K562 (cell line): Measurements from ENCODE around the gene IMMP1L. TPM values are rescaled to one million over a fixed set of nuclear protein-coding genes. Genes with fewer than 3 reads are reported as not detected.

ENCODE experiments used
- ATAC-seq: fragments of 200-7000 bp; cut with Tn5 transposase; 3 replicates; pipeline ENCODE4 v1.9.1; 2020; ENCODE audit warnings: moderate library complexity
- BruUV-seq: library from RNA; stranded (reverse); fragments of 400-500 nt; replicated peaks from 2 replicates; lab custom pipeline; 2021; lab: Mats Ljungman, UMichigan
- CTCF ChIA-PET: fragments of 300-600 bp; formaldehyde crosslinking; extraction: SDS; loops from one replicate; lab custom pipeline; 2021; ENCODE audit warnings: low intra/inter-chr PET ratio; lab: Yijun Ruan, JAX
- POLR2A ChIA-PET: fragments of 300-600, 350-650 bp; sonication (Branson Sonifier 250); formaldehyde crosslinking; extraction: SDS; loops from one replicate; lab custom pipeline; 2021; ENCODE audit warnings: antibody characterized with exemption, inconsistent platforms; lab: Yijun Ruan, JAX
- DNase-seq, 4 experiments: peaks; one replicate each; pipeline versions ENCODE4 v3.0.0 to v3.0.0-alpha.2; 2011 to 2018; ENCODE audit warnings: low spot score in 3 of 4, mixed read lengths in 3 of 4; ENCODE audit errors: extremely low read depth in 1 of 4
- FAIRE-seq: peaks from 2 replicates; lab custom pipeline; 2011; peaks lifted over from hg19 to GRCh38; lab: Jason Lieb, UNC
- H2AFZ ChIP-seq: 2 replicates; pipeline ENCODE4 v1.6.0; 2011; ENCODE audit warnings: low read depth, low read length, control low read depth, inconsistent platforms
- H3K27ac ChIP-seq: fragments of 200-600 bp; 3 replicates; pipeline ENCODE4 v1.8.0; 2011; ENCODE audit warnings: low read depth, mild to moderate bottlenecking, control low read depth, inconsistent platforms, low read length, moderate library complexity, mixed read lengths; ENCODE audit errors: extremely low read depth
- H3K27me3 ChIP-seq, 2 experiments: fragments of 300-600 bp in 1 of 2; 2 replicates in 1 of 2; 3 replicates in 1 of 2; pipeline versions ENCODE4 v1.6.0 to v1.8.0; 2011; ENCODE audit warnings: inconsistent platforms in 2 of 2, low read length in 2 of 2, mild to moderate bottlenecking in 1 of 2, mixed read lengths in 1 of 2, moderate library complexity in 1 of 2; ENCODE audit not compliant: control insufficient read depth in 2 of 2, insufficient read depth in 2 of 2
- H3K36me3 ChIP-seq: fragments of 300-600 bp; 3 replicates; pipeline ENCODE4 v1.8.0; 2011; ENCODE audit warnings: mild to moderate bottlenecking, low read length, inconsistent platforms; ENCODE audit not compliant: control insufficient read depth, insufficient read depth
- H3K4me1 ChIP-seq, 2 experiments: fragments of 200-600 bp in 1 of 2; replicated peaks in 1 of 2; 2 replicates in 1 of 2; 3 replicates in 1 of 2; pipeline versions ENCODE4 v1.5.1 to v1.8.0; 2011; ENCODE audit warnings: inconsistent platforms in 2 of 2, low read length in 2 of 2, mild to moderate bottlenecking in 1 of 2, mixed read lengths in 1 of 2, moderate library complexity in 1 of 2; ENCODE audit not compliant: control insufficient read depth in 2 of 2, insufficient read depth in 2 of 2
- H3K4me2 ChIP-seq: 2 replicates; pipeline ENCODE4 v1.6.1; 2011; ENCODE audit warnings: low read length, control low read depth, inconsistent platforms, mixed read lengths; ENCODE audit not compliant: insufficient read depth
- H3K4me3 ChIP-seq: fragments of 200-600 bp; sonication (generic), shearing (Covaris generic); 2 replicates; pipeline ENCODE4 v1.5.1; 2016; ENCODE audit warnings: control low read depth, inconsistent platforms
- H3K79me2 ChIP-seq: fragments of 200-600 bp; 3 replicates; pipeline ENCODE4 v1.8.0; 2011; ENCODE audit warnings: low read length, inconsistent platforms; ENCODE audit not compliant: control insufficient read depth, insufficient read depth
- H3K9ac ChIP-seq, 2 experiments: 2 replicates each; pipeline versions ENCODE4 v1.6.0 to v1.6.1; 2011; ENCODE audit warnings: low read depth in 2 of 2, low read length in 2 of 2, control low read depth in 1 of 2, inconsistent platforms in 1 of 2, mild to moderate bottlenecking in 1 of 2, mixed read lengths in 1 of 2; ENCODE audit not compliant: insufficient read depth in 1 of 2
- H3K9me1 ChIP-seq: one replicate; pipeline ENCODE4 v1.6.0; 2011; ENCODE audit warnings: inconsistent platforms, mild to moderate bottlenecking, low read length, moderate library complexity; ENCODE audit not compliant: control insufficient read depth, insufficient read depth
- H3K9me3 ChIP-seq: replicated peaks from 2 replicates; pipeline ENCODE4 v1.5.1; 2011; ENCODE audit warnings: low read depth, low read length, inconsistent platforms; ENCODE audit not compliant: control insufficient read depth, insufficient read depth
- H4K20me1 ChIP-seq: replicated peaks from 2 replicates; pipeline ENCODE4 v1.6.1; 2011; ENCODE audit warnings: low read length, inconsistent platforms, mixed read lengths; ENCODE audit not compliant: control insufficient read depth, insufficient read depth
- ADNP ChIP-seq: fragments of 200-800 bp; sonication (Bioruptor generic); IDR thresholded peaks from 2 replicates; pipeline ENCODE4 v1.6.1; 2016; ENCODE audit warnings: missing genetic modification characterization, missing compliant biosample characterization
- BACH1 ChIP-seq: fragments of 200-800 bp; sonication (Bioruptor generic); IDR thresholded peaks from 2 replicates; pipeline ENCODE4 v1.6.1; 2016; ENCODE audit warnings: missing genetic modification characterization, missing compliant biosample characterization
- CSDE1 ChIP-seq, 2 experiments: fragments of 450-650 bp; IDR thresholded peaks; 2 replicates each; pipeline ENCODE4 v1.6.1; 2016; ENCODE audit warnings: mild to moderate bottlenecking in 1 of 2
- FOXA1 ChIP-seq: fragments of 450-650 bp; IDR thresholded peaks from 2 replicates; pipeline ENCODE4 v1.6.1; 2016; ENCODE audit warnings: mild to moderate bottlenecking, borderline replicate concordance
- MECOM ChIP-seq: fragments of 250-450 bp; sonication (Bioruptor Pico); IDR thresholded peaks from 2 replicates; pipeline ENCODE4 v1.8.0; 2022; ENCODE audit warnings: inconsistent platforms
- MYBL2 ChIP-seq, 2 experiments: fragments of 450-650 bp in 1 of 2; sonication (generic) in 1 of 2; formaldehyde crosslinking in 1 of 2; IDR thresholded peaks; 2 replicates each; pipeline versions ENCODE4 v1.6.1 to v1.8.1; 2017 to 2022; ENCODE audit warnings: borderline replicate concordance in 1 of 2, inconsistent platforms in 1 of 2, low read depth in 1 of 2, mild to moderate bottlenecking in 1 of 2, missing genetic modification reagents in 1 of 2, moderate library complexity in 1 of 2
- NR3C1 ChIP-seq: sonication (generic); formaldehyde crosslinking; IDR thresholded peaks from 2 replicates; pipeline ENCODE4 v1.8.1; 2022; ENCODE audit warnings: missing genetic modification reagents
- NR4A1 ChIP-seq, 2 experiments: fragments of 250-450 bp in 1 of 2; fragments of 450-650 bp in 1 of 2; sonication (Bioruptor Pico) in 1 of 2; IDR thresholded peaks; 2 replicates each; pipeline versions ENCODE4 v1.4.0 to v1.6.1; 2016 to 2020; ENCODE audit warnings: mild to moderate bottlenecking in 2 of 2, missing compliant biosample characterization in 1 of 2, missing genetic modification characterization in 1 of 2, moderate library complexity in 1 of 2
- PHF21A ChIP-seq: fragments of 450-650 bp; IDR thresholded peaks from 2 replicates; pipeline ENCODE4 v1.6.1; 2017; ENCODE audit warnings: low read depth, borderline replicate concordance
- POLR3G ChIP-seq: IDR thresholded peaks from 2 replicates; pipeline ENCODE4 v1.6.1; 2011; ENCODE audit not compliant: insufficient read length, insufficient replicate concordance; ENCODE audit errors: extremely low read depth
- RBFOX2 ChIP-seq: fragments of 200-400 bp; formaldehyde crosslinking; IDR thresholded peaks from 2 replicates; pipeline ENCODE4 v1.6.1; 2017; ENCODE audit warnings: low read depth, mild to moderate bottlenecking, low read length, moderate library complexity
- RBM39 ChIP-seq: fragments of 200-400 bp; formaldehyde crosslinking; optimal IDR thresholded peaks from 2 replicates; pipeline ENCODE3; 2018; ENCODE audit warnings: low read depth, low read length
- SAFB ChIP-seq: fragments of 200-400 bp; formaldehyde crosslinking; IDR thresholded peaks from 2 replicates; pipeline ENCODE4 v1.6.1; 2017; ENCODE audit warnings: low read depth, low read length, borderline replicate concordance
- SP2 ChIP-seq: IDR thresholded peaks from 2 replicates; pipeline ENCODE4 v1.6.1; 2011; ENCODE audit warnings: mild to moderate bottlenecking, low read depth, low read length, moderate library complexity; ENCODE audit not compliant: poor library complexity, severe bottlenecking; ENCODE audit errors: extremely low read depth
- ZBTB17 ChIP-seq: fragments of 450-650 bp; formaldehyde crosslinking; IDR thresholded peaks from 2 replicates; pipeline ENCODE4 v1.4.0; 2020; ENCODE audit warnings: mild to moderate bottlenecking
- ZNF24 ChIP-seq: fragments of 450-650 bp; IDR thresholded peaks from 2 replicates; pipeline ENCODE4 v1.6.1; 2016
- ZNF583 ChIP-seq: fragments of 250-450 bp; sonication (Bioruptor Pico); IDR thresholded peaks from 2 replicates; pipeline ENCODE4 v1.4.0; 2020
- ZNF668 ChIP-seq: fragments of 250-450 bp; sonication (Bioruptor Pico); IDR thresholded peaks from 2 replicates; pipeline ENCODE4 v1.8.0; 2022; ENCODE audit warnings: mild to moderate bottlenecking, inconsistent platforms
- in situ Hi-C: fragments of 300-500 bp; cut with MboI; formaldehyde crosslinking; loops from 4 replicates; pipeline ENCODE4 v1.15.0; 2018; ENCODE audit warnings: inconsistent platforms, mixed read lengths
- intact Hi-C: fragments of 100-400 bp; cut with micrococcal nuclease; formaldehyde crosslinking; loops from 2 replicates; pipeline ENCODE4 v1.14.2; 2022
- polyA plus RNA-seq, 8 experiments: library from polyadenylated mRNA; depleted of rRNA in 4 of 8; stranded (reverse) in 5 of 8; unstranded in 3 of 8; fragments of >200 nt; fragmentation: Nextera tagmentation in 2 of 8; fragmentation: Illumina TruSeq in 1 of 8; extraction: Ambion mirVana in 2 of 8; extraction: Trizol in 1 of 8; gene quantifications; 2 replicates each; pipeline versions ENCODE4 v1.2.1 to v1.2.3, GENCODE V29; 2011 to 2014; ENCODE audit warnings: inconsistent platforms in 1 of 8, missing spikeins in 1 of 8
- total RNA-seq, 7 experiments: library from RNA; depleted of rRNA in 6 of 7; stranded (reverse); fragments of >200 nt in 6 of 7; fragmentation: Illumina TruSeq in 2 of 7; extraction: Trizol in 2 of 7; gene quantifications; 2 replicates each; pipeline versions ENCODE4 v1.2.1 to v1.2.3, GENCODE V29; 2011 to 2021; ENCODE audit warnings: low replicate concordance in 1 of 7

Gene IMMP1L
- total and polyA plus RNA-seq, 9 of the 15 experiments (the other 6 are each of a cell fraction or from before 2014, with no cell fraction given): 56.0 to 245 (median 169) TPM

GRCh38 chr11:31424652-31425051 lies 84.8 kb downstream of the IMMP1L start:
- Histone ChIP-seq H3K9me3 (no peaks in the 10 kb centered on the region), H4K20me1 (no peaks in the 10 kb centered on the region), H3K79me2 (no peaks in the 10 kb centered on the region), H3K27me3 (no peaks in the 10 kb centered on the region), H3K27ac (no peak overlapping the region), H2AFZ (no peak overlapping the region), H3K36me3 (peaks cover 8% of the 10 kb centered on the region; the same call in 1 of the 3 replicates), H3K9ac (no peak overlapping the region), H3K4me2 (no peak overlapping the region), H3K9me1 (no peaks in the 10 kb centered on the region), H3K4me3 (no peak overlapping the region), H3K4me1 (peaks cover 0 to 2% of the 10 kb centered on the region in 2 experiments; a peak in 3 of 5 replicates)
- DNase-seq (no peak), FAIRE-seq (no peak), ATAC-seq (no peak)
- no TSS peak for BruUV-seq
- in situ Hi-C loops (no loop called here), intact Hi-C loops (no loop called here)
- ChIA-PET CTCF (no interaction called here), POLR2A (no interaction called here)
- TF ChIP-seq FOXA1 (no peak), NR4A1 (CRISPR knock-in tag; IDR thresholded peaks at IDR 0.05) (no peak), NR4A1 (tag; IDR thresholded peaks at IDR 0.05) (no peak), SP2 (no peak), ADNP (tag) (no peak), ZNF583 (no peak), CSDE1 (IDR thresholded peaks at IDR 0.05) (no peak), ZNF668 (CRISPR knock-in tag) (no peak), SAFB (no peak), PHF21A (no peak), POLR3G (no peak), ZNF24 (no peak), BACH1 (tag) (no peak), RBFOX2 (no peak), NR3C1 (CRISPR knock-in tag) (no peak), ZBTB17 (no peak), MECOM (CRISPR knock-in tag) (no peak), MYBL2 (IDR thresholded peaks at IDR 0.05; ENCODE audit: low read depth) (no peak), MYBL2 (CRISPR knock-in tag; IDR thresholded peaks at IDR 0.05; ENCODE audit: borderline replicate concordance) (no peak), RBM39 (no peak)
